ENCODE data around the gene CDYL. TPM values are rescaled to one million over a fixed set of nuclear protein-coding genes. Genes with fewer than 3 reads are reported as not detected.
"Not testable (repeated sequence)": the region's sequence is repeated elsewhere in the genome, so short reads cannot be mapped to it uniquely, and the experiment has no call there.

Gene CDYL
- total RNA-seq, 1 donor, result 72.3 TPM

DNA sequence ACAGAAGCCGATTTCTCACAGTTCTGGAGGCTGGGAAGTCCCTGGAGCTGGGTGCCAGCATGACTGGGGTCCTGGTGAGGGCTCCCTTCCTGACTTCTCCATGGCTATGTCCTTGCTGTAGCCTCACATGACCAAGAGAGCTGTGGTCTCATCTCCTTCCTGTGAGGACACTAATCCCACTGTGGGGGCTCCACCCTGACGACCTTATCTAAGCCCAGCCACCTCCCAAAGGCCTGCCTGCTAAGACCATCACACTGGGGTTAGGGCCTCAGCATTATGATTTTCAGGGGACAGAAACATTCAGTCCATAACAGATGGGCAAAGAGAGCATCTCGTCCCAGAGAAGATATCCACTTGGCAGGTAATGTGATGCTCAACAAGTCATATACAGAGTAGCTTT, 210.8 kb downstream of the CDYL start:
- no peaks in the 10 kb centered on the region for H3K27me3 ChIP-seq (ENCODE audit: insufficient read depth, low read length)
- no peak overlapping the region for H3K4me3 ChIP-seq (ENCODE audit: low read length)
- no peaks in the 10 kb centered on the region for H3K4me1 ChIP-seq (ENCODE audit: insufficient read depth, low read length)
- H3K9me3 ChIP-seq (ENCODE audit: low read depth, low read length), result no peaks in the 10 kb centered on the region

- no peak overlapping the region for H3K4me3 ChIP-seq (ENCODE audit: low read length)
- no peaks in the 10 kb centered on the region for H3K27me3 ChIP-seq (ENCODE audit: insufficient read depth, low read length)
- H3K9me3 ChIP-seq (ENCODE audit: low read depth, low read length), result no peaks in the 10 kb centered on the region
- no peaks in the 10 kb centered on the region for H3K4me1 ChIP-seq (ENCODE audit: insufficient read depth, low read length)
Measured at GRCh38 chr6:4987432-4987831, 211.2 kb downstream of the CDYL start.

DNA sequence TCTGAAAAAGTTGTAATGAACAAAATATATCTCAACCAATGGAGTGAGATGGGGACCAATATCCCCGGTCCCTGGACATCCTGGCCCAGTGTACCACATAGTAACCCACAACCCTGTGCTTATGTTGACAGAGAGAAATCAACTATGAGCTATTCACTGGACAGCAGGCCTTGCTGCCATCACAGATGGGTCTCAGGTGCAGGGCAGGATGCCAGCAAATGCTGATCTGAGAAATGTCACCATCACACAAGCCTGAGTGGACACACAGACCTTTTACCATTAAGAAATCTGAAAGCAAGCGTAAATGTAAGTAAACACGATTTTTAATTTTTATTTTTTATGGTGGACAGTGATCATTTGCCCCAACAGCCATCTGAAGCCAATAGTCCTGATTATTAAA, 218.5 kb downstream of the CDYL start:
- H3K4me1 ChIP-seq (ENCODE audit: insufficient read depth, low read length), result no peaks in the 10 kb centered on the region
- H3K9me3 ChIP-seq (ENCODE audit: low read depth, low read length), result no peaks in the 10 kb centered on the region
- H3K27me3 ChIP-seq (ENCODE audit: insufficient read depth, low read length), result no peaks in the 10 kb centered on the region
- no peak overlapping the region for H3K4me3 ChIP-seq (ENCODE audit: low read length)

DNA sequence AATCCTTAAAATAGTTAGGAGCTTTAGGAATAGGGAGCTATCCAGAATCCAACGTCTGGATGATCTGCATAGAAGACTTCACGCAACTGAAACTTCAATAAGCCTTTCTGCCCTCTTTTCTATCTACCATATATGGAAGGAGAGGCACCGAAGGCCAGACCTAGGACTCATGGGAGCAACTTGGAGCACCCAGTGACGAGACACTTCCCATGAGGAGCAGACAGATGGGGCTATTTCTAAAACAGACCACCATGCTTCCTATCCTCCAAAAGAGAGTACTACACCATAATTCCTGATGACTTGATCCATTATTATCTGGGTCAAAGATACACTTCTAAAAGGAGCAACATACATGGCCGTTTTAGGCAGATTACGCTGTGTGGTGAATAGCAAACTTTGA, 221.7 kb downstream of the CDYL start:
- Histone ChIP-seq H3K4me3 (ENCODE audit: low read length) (no peak overlapping the region), H3K27me3 (ENCODE audit: insufficient read depth, low read length) (no peaks in the 10 kb centered on the region), H3K4me1 (ENCODE audit: insufficient read depth, low read length) (no peaks in the 10 kb centered on the region), H3K9me3 (ENCODE audit: low read depth, low read length) (no peaks in the 10 kb centered on the region)

- H3K9me3 ChIP-seq (ENCODE audit: low read depth, low read length), result no peaks in the 10 kb centered on the region
- no peak overlapping the region for H3K4me3 ChIP-seq (ENCODE audit: low read length)
- no peaks in the 10 kb centered on the region for H3K27me3 ChIP-seq (ENCODE audit: insufficient read depth, low read length)
- H3K4me1 ChIP-seq (ENCODE audit: insufficient read depth, low read length), result peaks cover 6% of the 10 kb centered on the region
Measured at GRCh38 chr6:4999586-4999985, 223.4 kb downstream of the CDYL start.

GRCh38 chr6:5003604-5004372, 227.6 kb downstream of the CDYL start, which contains the start of gene RPP40:
Gene RPP40, minus strand, starts transcription at chr6:5004037. Its CDS starts 35 bp downstream, at chr6:5004002.
- H3K4me1 ChIP-seq (ENCODE audit: insufficient read depth, low read length), result peaks cover 9% of the 10 kb centered on the region
- H3K9me3 ChIP-seq (ENCODE audit: low read depth, low read length), result no peaks in the 10 kb centered on the region
- H3K4me3 ChIP-seq (ENCODE audit: low read length), result peak within 1 kb of the TSS; percentile 63
- no peaks in the 10 kb centered on the region for H3K27me3 ChIP-seq (ENCODE audit: insufficient read depth, low read length)

- Histone ChIP-seq H3K4me1 (ENCODE audit: insufficient read depth, low read length) (peaks cover 9% of the 10 kb centered on the region), H3K4me3 (ENCODE audit: low read length) (peak overlapping the region; percentile 63), H3K9me3 (ENCODE audit: low read depth, low read length) (no peaks in the 10 kb centered on the region), H3K27me3 (ENCODE audit: insufficient read depth, low read length) (no peaks in the 10 kb centered on the region)
Measured at GRCh38 chr6:5004373-5005037, 228.3 kb downstream of the CDYL start.

GRCh38 chr6:5005038-5005433, 228.8 kb downstream of the CDYL start:
- not testable (repeated sequence) for H3K4me1 ChIP-seq (ENCODE audit: insufficient read depth, low read length); H3K27me3 ChIP-seq (ENCODE audit: insufficient read depth, low read length); H3K4me3 ChIP-seq (ENCODE audit: low read length); H3K9me3 ChIP-seq (ENCODE audit: low read depth, low read length)

Other genes with a start within 250 kb of the CDYL start
- gene RPP40, start 227.6 kb downstream of the CDYL start, total RNA-seq, result 1.3 TPM

All from mononuclear cell (primary cell).